OCI-LY7 (cell line): ENCODE measurements around the gene S100A9.
A peak's percentile ranks its signal among the peaks of the same experiment; 100 is the strongest.

Experiments used
- CTCF ChIP-seq: fragments of 200-600 bp; sonication (generic); conservative IDR thresholded peaks from 2 replicates; pipeline ENCODE4 v1.5.1; 2014; ENCODE audit warnings: mild to moderate bottlenecking, antibody characterized with exemption, low read length, moderate library complexity, mixed read lengths
- EZH2phosphoT487 ChIP-seq: fragments of 200-600 bp; sonication (generic); IDR thresholded peaks from 2 replicates; pipeline ENCODE4 v1.6.1; 2018; ENCODE audit warnings: low read depth, borderline replicate concordance, mild to moderate bottlenecking, mixed run types, antibody characterized with exemption, low read length, moderate library complexity, mixed read lengths

- TF ChIP-seq CTCF (0 out of 2 replicates have a peak, but pooled peaks have one; percentile 3), EZH2phosphoT487 (no peak)
Observed at GRCh38 chr1:153394391-153394790, 36.7 kb downstream of the S100A9 start.
